ENCODE measurements around the gene EHBP1L1.

- no peak for TF ChIP-seq CTCF (IDR thresholded peaks at IDR 0.05)
- TF ChIP-seq POLR2A (IDR thresholded peaks at IDR 0.05): no peak
Measured at GRCh38 chr11:65604258-65604657, 28.4 kb downstream of the EHBP1L1 start.

Measured in lower leg skin (tissue), 3 donors.